GM19467 (cell line): ENCODE measurements around the gene DHX9.

Experiments
- ATAC-seq: cut with Tn5 transposase; IDR thresholded peaks from one replicate; pipeline ENCODE4 v1.9.1; 2021; ENCODE audit warnings: mild to moderate bottlenecking, moderate library complexity; ENCODE audit not compliant: unreplicated experiment

The DHX9 gene

DNA sequence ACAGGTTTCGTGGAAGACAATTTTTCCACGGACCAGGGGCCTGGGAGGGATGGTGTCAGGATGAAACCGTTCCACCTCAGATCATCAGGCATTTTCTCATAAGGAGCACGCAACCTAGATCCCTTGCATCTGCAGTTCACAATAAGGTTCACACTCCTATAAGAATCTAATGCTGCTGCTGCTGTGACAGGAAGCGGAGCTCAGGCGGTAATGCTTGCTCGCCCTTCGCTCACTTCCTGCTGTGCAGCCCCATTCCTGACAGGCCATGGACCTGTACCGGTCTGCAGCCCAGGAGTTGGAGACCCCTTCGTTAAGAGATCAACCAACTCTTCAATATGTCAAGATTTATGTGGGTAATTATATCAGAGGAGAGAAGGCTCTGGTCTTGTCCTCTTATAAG lies 3.3 kb upstream of the DHX9 start:
- no peak for ATAC-seq

DNA sequence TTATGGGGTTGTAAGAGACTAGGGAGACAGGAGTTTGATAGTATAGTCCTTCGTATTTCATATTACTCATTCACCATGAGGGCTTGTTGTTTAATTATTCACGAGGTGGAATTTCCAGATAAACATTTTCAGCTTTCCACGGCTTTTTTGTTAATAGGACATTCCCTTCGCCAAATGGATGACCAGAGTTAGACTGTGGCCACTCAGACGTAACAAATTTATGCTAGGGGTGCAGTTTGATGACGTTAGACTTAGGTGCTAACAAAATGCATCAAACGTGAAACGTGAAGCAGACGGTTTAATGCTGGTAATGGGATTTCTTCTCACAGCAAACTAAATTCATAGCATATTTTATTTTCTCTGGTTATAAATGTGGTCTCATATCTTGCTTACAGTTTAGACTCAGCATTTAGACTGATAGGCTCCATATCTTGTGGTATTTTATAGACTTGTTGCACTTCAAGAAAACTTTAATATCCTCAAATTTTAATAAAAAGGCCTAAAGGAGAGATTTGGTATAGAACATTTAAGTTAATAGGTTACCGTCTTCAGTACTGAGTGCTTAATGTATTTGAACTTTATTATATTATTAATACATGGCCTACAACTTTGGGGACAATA lies 2.3 kb downstream of the DHX9 start:
- no peak for ATAC-seq

DNA sequence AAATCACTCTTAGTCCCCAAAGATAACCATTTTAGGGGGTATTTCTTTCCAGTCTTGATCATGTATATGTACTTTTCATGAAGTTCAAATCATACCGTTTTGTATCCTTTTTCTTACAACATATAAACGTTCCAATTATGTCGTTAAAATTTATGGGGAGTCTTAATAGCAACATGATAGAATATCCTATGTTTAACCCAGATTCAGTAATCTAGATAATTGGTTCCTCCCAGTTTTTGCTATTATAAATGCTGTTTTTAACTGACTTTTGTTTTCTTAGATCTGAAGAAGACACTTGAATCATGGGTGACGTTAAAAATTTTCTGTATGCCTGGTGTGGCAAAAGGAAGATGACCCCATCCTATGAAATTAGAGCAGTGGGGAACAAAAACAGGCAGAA lies 3.1 kb downstream of the DHX9 start:
- ATAC-seq: no peak

DNA sequence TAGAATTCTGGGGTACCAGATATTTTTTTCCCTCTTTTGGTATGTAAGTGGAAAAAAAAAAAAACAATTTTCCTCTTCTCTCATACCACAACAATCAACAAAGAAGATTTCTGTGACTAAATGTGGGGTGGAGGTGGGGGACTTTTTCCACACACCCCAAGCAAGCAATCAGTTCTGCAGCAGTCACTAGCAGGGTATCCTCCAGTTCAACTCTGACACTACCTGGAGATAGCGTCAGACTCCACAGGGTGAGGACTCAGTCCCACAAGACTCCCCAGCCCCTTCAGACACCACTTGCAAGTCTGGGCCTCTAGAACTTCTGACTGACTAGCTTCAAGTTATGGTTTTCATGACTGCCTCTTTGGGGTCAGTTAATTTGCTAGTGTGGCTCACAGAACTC lies 6.2 kb downstream of the DHX9 start:
- ATAC-seq: no peak

DNA sequence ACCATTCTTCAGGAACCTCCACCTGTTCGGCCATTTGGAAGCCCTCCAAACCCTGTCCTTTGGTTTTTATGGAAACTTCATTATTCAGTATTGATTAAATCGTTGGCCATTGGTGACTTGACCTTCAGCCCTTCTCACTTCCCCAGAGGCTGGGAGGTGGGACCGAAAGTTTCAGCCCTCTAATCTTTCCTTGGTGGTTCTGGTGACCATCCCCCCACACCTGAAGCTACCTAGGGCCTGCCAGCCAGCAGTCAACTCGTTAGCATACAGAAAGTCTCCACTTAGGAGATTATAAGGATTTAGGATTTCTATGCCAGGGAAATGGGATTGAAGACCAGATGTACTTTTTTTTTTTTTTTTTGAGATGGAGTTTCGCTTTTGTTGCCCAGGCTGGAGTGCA lies 6.7 kb downstream of the DHX9 start:
- ATAC-seq: no peak

DNA sequence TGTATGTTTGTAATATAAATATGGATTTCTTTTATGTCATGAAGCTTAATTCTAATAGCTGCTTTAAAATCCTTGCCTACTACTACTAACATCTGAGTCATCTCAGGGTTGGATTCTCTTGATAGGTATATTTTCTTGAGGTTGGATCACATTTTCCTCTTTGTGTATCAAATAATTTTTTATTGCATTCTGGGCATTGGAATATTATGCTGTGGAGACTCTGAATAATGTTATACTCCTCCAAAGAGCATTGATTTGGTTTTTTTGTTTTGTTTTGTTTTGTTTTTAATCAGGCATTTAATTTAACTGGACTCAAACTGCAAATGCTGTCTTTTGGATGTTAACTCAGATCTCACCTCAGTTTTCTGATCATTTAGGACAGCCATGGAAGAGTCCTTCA lies 8.0 kb downstream of the DHX9 start:
- no peak for ATAC-seq

DNA sequence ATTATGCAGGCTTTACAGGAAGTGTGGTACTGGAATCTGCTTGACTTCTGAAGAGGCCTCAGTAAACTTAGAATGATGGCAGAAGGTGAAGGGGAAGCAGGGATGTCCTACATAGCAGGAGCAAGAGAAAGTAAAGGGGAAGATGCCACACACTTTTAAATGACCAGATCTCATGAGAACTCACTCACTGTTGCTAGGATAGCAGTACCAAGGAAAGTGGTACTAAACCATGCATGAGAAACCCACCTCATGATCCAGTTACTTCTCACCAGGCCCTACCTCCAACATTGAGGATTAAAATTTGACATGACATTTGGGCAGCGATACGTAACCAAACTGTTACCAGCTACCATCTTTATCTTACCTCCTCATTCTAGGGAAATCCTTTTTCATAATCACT lies 9.6 kb downstream of the DHX9 start:
- ATAC-seq: no peak

DNA sequence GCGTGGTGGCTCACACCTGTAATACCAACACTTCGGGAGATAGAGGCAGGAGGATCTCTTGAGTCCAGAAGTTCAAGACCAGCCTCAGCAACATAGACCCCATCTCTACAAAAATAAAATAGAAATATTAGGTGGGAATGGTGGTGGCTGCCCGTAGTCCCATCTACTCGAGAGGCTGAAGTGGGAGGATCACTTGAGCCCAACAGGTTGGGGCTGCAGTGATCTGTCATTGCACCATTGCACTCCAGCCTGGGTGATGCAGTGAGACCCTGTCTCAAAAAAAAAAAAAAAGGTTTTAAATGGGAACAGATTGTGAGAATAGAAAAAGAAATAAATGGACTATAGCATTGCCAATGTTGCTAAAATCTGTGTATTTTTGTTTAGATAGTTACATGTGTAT lies 11.2 kb downstream of the DHX9 start:
- no peak for ATAC-seq

DNA sequence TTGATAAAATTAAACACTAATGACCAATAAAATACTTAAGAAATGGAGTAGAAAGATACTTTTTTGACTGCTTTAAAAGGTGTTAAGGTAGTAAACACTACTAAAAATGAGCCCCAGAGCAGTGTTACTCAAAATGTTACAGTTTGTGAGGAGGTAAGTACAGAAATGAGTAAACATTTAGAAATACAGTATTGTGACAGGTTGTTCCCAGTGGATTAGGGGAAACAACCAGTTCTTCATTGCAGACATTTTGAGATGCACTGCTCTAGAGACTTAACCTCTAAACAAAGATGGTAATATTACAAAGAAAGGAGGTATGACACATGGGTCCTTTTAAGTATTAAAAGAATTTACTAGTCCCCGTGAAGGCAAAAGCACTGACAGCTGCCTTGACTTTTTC lies 12.7 kb downstream of the DHX9 start:
- no peak for ATAC-seq

DNA sequence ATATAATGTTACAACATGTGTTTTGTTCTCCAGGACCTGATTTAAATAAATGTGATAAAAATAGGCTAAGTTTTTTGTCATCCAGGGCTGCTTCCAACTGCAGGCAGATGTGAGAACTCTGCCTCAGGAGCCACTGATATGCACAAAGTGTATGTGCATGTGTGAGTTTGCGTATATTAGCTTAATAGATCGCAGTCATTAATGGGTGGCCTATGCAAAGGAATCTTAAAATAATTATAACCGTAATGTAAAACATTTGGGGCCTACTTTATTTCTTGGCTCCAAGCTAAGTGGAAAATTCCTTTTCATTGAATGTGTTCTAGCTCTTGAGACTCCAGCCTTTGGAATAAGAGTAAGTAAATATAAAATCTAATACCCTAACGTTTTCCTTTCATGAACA lies 16.8 kb downstream of the DHX9 start:
- ATAC-seq: no peak

DNA sequence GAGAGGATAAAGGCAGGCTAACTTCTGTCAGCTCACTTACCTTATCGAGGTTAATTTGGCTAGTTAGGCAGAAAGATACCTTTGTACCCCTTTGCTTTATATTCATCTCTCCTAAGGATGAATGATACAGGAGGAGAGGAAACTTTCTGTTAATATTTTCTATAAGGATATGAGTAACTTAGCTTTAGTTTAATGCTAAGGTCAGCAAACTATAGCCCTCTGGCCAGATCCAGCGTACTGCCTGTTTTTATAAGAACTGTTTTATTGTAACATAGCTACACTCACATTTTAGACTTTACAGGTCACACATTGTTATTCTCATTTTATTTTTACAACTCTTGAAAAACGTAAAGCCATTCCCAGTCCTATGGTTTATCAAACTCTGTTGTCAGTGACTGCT lies 18.1 kb downstream of the DHX9 start:
- ATAC-seq: no peak

DNA sequence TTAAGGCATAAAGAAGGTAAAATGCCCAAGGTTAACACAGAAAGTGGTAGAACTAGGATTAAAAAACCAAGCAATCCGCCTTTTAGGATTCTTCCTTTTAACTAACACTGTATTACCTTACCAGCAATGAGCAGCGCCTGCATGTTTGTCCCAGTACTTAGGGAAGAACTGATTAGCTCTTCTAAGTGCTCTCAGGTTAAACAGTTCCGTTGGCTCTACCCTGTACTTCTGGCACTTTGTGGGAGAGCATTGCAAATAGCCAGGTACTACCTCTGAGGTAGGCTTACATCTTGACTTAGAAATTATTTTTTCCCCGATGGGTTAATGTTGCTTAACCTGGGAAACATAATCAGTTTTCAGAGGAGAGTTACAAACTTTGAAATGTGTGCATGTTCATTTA lies 21.5 kb downstream of the DHX9 start:
- no peak for ATAC-seq

DNA sequence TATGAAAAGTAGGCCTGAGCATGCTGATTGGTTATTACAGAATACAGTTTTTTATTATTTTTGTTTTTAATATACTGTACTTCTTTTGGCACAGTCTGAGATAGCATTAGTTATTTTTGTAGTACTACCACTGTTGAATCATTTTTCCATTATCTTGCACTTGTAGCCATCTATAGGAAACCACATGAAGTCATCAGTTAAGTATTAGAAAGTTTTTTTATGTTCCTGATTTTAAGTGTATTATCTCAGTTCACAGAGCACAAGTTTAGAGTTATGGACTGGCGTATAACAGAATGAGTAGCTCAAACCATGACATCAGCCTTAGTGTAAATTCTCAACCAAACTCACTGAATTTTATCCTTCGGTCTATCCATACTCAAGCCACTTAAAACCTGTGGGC lies 22.8 kb downstream of the DHX9 start:
- no peak for ATAC-seq

DNA sequence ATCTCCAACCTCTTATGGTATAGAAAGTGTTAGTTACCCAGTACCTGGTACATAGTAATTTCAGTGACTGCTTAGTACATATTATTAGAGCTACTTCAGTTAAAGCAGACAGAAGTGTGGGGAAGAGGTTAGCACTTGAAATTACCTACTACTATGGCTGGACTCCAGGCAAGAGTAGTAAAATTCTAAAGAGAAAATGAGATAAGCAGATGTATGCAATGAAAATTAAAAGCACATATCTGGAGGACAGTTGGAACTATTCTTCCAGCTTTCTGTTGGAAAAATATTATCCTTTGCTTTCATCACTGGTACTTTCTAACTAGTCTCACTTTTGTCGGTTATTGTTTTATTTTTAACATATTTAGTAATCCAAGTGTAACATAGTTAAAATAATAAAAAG lies 23.7 kb downstream of the DHX9 start:
- no peak for ATAC-seq

DNA sequence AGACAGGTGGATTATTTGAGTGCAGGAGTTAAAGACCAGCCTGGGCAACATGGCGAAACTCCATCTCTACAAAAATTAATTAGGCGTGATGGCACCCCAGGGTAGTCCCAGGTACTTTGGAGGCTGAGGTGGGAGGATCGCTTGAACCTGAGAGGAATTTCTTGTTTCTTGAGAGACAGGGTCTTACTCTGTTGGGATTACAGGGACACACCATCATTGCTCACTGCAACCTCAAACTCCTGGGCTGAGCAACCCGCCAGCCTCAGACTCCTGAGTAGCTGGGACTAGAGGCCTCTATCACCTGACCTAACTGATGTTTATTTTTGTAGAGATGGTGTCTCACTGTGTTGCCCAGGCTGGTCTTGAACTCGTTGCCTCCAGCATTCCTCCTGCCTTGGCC lies 24.8 kb downstream of the DHX9 start:
- no peak for ATAC-seq

DNA sequence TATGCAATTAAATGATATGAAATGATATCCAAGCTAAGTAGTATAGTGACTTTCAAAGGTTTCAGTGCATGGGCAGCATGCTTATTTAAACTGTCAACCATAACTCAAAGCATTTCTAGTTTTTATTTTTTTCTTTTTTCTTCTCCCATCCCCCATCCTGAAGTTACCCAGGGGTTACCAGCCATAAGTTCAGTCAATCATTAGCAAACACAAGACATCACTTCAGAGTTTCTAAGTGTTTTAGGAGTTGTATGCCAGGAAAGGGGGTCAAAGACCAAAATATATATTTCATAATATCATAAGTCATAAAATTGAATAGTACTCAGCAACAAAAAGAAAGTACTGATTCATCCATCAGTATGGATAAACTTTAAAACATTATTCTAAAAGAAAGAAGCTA lies 28.7 kb downstream of the DHX9 start:
- ATAC-seq: no peak

DNA sequence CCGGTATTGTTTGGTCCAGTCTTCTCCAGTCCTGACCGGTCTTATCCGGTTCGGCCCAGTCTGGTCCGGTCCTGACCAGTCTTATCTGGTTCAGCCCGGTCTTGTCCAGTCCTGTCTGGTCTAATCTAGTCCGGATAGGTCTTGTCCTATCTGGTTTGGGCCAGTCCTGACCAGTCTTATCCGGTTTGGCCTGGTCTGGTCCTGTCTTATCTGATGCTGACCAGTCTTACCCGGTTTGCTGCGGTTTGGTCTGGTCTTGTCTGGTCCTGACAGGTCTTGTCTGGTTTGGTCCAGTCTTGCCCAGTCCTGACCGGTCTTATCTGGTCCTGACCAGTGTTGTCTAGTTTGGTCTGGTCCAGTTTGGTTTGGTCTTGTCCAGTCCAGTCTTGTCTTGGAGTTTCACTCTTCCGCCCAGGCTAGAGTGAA lies 30.1 kb downstream of the DHX9 start:
- no peak for ATAC-seq

DNA sequence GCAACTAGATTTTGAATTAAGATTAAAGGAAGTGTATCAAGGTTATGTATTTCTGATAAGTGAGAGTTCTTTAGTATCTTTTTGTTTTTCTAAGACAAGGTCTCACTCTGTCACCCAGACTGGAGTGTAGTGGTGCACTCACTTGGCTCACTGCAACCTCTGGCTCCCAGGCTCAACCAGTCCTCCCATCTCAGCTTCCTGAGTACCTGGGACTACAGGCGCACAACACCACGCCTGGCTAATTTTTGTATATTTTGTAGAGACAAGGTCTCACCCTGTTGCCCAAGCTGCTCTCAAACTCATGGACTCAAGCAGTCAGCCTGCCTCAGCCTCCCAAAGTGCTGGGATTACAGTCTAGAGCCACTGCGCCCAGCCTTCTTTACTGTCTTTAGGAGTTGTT lies 33.7 kb downstream of the DHX9 start:
- ATAC-seq: no peak

DNA sequence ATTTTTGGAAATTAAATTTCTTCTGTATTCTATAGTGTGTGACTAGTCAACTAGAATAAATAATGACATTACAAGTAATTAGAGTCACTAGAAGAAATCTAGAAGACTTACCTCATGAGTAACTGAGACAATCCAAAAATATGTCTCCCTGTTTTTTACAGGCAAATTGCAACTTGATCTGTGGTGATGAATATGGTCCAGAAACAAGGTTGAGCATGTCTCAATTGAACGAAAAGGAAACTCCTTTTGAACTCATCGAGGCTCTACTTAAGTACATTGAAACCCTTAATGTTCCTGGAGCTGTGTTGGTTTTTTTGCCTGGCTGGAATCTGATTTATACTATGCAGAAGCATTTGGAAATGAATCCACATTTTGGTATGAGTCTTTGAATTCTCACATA lies 36.7 kb downstream of the DHX9 start:
- no peak for ATAC-seq

DNA sequence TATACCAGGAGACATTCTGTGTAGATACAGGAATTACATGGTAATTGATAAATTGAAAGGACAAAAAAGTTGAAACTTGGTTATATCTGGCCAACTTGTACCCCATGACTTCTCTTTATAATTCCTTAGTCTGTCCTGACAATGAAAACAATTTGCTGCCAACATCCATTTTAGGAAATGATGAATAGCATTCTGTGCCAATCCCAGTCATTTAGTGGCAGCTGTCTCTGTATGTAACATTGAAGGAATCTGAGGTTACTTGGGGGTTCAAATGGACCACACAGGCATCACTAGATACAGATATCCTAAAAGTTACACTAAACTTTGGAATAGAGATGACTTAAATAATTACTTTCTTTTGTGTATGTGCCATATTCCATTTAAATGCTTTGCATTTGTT lies 38.2 kb downstream of the DHX9 start:
- no peak for ATAC-seq

DNA sequence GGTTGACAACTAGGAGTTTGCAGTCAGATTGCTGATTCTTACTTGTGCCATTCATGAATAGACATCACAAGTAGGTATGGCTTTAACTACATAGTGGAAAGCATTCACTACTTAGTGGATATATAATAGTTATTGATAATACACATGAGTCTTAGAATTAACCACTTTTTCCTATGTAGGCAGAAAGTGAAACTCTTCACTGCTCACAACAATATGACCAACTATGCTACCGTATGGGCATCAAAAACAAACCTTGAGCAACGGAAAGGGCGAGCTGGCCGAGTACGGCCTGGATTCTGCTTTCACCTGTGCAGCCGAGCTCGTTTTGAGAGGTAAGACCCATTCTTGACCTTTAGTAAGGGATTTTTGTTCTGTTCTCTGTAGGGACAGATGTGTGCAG lies 38.7 kb downstream of the DHX9 start:
- no peak for ATAC-seq

DNA sequence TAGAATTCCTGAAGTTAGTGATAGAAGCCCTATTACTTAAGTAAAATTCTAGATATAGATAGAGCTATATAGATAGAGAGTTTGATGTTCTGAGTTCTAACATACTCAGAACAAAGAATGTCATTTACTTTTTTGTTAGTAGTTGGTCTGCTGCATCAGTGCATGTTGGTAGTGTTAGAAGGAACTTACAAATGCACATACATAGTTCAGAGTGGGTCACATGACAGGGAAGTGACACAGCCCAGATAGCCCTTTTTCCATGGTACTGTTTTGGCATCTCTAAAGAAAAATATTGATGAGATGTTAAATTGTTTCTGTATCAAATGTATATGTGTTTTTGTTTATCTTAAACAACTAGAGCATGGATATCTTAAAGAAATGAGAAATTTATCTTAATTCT lies 45.7 kb downstream of the DHX9 start:
- no peak for ATAC-seq

DNA sequence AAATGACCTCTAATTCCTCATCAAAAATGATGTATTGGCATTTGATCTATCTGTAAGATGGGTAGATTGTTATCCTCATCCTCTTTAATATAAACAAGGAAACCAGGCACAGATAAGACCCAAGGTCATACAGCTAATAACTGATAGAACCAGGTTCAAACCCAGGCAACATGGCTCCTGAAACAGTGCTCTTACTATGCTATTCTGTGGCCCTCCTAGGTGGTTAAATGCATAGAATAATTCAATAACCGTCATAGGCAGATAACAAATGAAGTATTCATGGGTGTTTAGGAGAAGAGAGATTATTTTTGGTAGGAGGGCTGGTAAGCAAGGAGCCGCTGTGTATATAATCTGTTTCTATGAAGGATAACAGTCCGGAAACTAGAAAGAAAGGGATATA lies 46.4 kb downstream of the DHX9 start:
- no peak for ATAC-seq

DNA sequence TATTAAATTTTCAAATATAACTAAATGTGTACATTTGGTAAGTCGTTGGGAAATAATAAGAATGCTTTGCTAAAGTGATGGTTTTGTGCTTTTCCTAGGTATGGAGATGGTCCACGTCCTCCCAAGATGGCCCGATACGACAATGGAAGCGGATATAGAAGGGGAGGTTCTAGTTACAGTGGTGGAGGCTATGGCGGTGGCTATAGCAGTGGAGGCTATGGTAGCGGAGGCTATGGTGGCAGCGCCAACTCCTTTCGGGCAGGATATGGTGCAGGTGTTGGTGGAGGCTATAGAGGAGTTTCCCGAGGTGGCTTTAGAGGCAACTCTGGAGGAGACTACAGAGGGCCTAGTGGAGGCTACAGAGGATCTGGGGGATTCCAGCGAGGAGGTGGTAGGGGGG lies 47.8 kb downstream of the DHX9 start:
- no peak for ATAC-seq
